Measurements from ENCODE around the gene LPCAT2.

GRCh38 chr16:55512941-55513340, 4.1 kb downstream of the LPCAT2 start:
- TF ChIP-seq POLR2A (IDR thresholded peaks at IDR 0.05): no peak
- no peak for TF ChIP-seq CTCF (IDR thresholded peaks at IDR 0.05)
